ENCODE data around the gene XPO5.

XPO5 gene

DNA sequence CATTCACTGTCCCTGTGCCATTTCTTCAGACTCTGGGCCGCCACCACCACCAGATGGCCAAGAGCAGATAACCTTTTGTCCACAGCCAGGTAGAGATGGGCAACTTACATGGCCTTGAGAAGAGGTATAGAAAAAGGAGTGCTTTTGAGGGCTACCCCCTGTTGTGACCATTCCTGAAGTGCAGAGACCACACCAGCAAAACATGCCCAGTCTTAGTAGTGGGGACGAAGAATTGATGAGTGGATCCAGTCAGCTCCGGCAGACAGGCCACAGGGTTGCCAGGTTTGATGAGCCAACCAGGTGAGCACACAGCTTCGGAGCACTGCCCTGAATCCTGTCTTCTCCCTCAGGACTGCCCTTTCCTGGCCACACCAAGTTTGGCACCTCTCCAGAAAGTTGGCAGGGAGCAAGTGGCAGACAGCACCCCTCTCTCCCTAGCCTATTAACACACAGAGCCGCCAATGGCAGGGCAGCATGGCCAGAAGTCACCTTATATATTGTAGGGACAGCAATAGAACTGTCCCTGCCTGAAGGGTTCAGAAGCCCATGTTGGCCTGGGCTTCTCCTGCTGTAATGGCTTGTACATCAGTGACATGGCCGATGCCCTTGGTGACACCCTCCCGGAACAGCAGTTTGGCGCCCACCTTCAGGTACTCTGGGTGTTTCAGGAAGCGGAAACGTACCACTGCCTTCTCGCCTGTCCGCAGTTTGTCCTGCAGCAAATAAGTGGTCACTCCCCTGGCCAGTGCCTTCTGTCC, 45.4 kb upstream of the XPO5 start:
- TF ChIP-seq CTCF (IDR thresholded peaks at IDR 0.05; ENCODE audit: low read length, missing control alignments): no peak
- no peak overlapping the region for H3K4me3 ChIP-seq (replicated peaks; ENCODE audit: low read depth, low read length)
- DNase-seq (ENCODE audit: low read depth): no peak

GRCh38 chr6:43616725-43617472, 41.1 kb upstream of the XPO5 start:
- no peak for DNase-seq (ENCODE audit: low read depth)
- no peak for TF ChIP-seq CTCF (IDR thresholded peaks at IDR 0.05; ENCODE audit: low read length, missing control alignments)
- H3K4me3 ChIP-seq (replicated peaks; ENCODE audit: low read depth, low read length): no peak overlapping the region

GRCh38 chr6:43614396-43614730, 38.5 kb upstream of the XPO5 start:
- no peak for TF ChIP-seq CTCF (IDR thresholded peaks at IDR 0.05; ENCODE audit: low read length, missing control alignments)
- no peak for DNase-seq (ENCODE audit: low read depth)
- H3K4me3 ChIP-seq (replicated peaks; ENCODE audit: low read depth, low read length): no peak overlapping the region

- TF ChIP-seq CTCF (IDR thresholded peaks at IDR 0.05; ENCODE audit: low read length, missing control alignments): no peak
- DNase-seq (ENCODE audit: low read depth): no peak
- no peak overlapping the region for H3K4me3 ChIP-seq (replicated peaks; ENCODE audit: low read depth, low read length)
Observed at GRCh38 chr6:43613721-43614395, 38.0 kb upstream of the XPO5 start.

GRCh38 chr6:43610431-43610830, 34.6 kb upstream of the XPO5 start:
- DNase-seq (ENCODE audit: low read depth): no peak
- no peak overlapping the region for H3K4me3 ChIP-seq (replicated peaks; ENCODE audit: low read depth, low read length)
- TF ChIP-seq CTCF (IDR thresholded peaks at IDR 0.05; ENCODE audit: low read length, missing control alignments): no peak

DNA sequence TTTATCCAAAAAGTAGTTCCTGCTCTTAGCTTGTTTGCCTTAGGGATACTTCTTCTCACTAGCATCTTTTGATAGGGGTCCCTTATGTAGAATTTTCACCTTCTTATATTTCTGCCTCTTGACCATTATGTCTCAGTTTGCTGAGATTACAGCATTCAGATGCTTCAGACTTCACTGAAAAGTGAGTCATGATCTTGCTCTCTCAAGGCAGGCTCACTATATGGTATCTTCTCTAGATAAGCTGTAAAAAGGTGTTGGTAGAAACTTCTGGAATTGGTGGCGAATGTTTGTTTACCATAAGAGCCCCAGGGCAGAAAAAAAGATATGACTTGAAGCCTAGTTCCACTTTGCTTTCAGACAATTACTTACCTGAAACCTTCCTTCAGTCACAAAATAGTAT, 33.6 kb upstream of the XPO5 start:
- TF ChIP-seq CTCF (IDR thresholded peaks at IDR 0.05; ENCODE audit: low read length, missing control alignments): no peak
- H3K4me3 ChIP-seq (replicated peaks; ENCODE audit: low read depth, low read length): no peak overlapping the region
- DNase-seq (ENCODE audit: low read depth): no peak

Data from fibroblast of pulmonary artery (primary cell).